WERI-Rb-1 (cell line): ENCODE data around the gene PRR14L.
"Not testable (repeated sequence)": the region's sequence is repeated elsewhere in the genome, so short reads cannot be mapped to it uniquely, and the experiment has no call there.

ENCODE experiments used
- DNase-seq: peaks from one replicate; pipeline ENCODE4 v3.0.0-alpha.2; 2020
- H3K27ac ChIP-seq: fragments of 250-450 bp; sonication (Bioruptor Pico); 2 replicates; pipeline ENCODE4 v1.5.1; 2020; ENCODE audit warnings: mild to moderate bottlenecking, moderate library complexity
- H3K27me3 ChIP-seq: fragments of 250-450 bp; sonication (Bioruptor Pico); 2 replicates; pipeline ENCODE4 v1.5.1; 2021; ENCODE audit warnings: mild to moderate bottlenecking, low read depth, moderate library complexity; ENCODE audit not compliant: insufficient read depth, severe bottlenecking
- H3K36me3 ChIP-seq: fragments of 250-450 bp; sonication (Bioruptor Pico); 2 replicates; pipeline ENCODE4 v1.5.1; 2020; ENCODE audit warnings: mild to moderate bottlenecking, moderate library complexity
- H3K4me3 ChIP-seq: 2 replicates; pipeline ENCODE4 v1.5.1; 2011; ENCODE audit warnings: low read depth, mild to moderate bottlenecking, control low read depth, low read length
- H3K9me3 ChIP-seq: fragments of 250-450 bp; sonication (Bioruptor Pico); 2 replicates; pipeline ENCODE4 v1.5.1; 2021; ENCODE audit warnings: mild to moderate bottlenecking, moderate library complexity; ENCODE audit not compliant: severe bottlenecking
- TF ChIP-seq, protein P1 (sequence below): IDR thresholded peaks from 2 replicates; pipeline ENCODE4 v1.5.1; 2011; ENCODE audit warnings: low read depth, mild to moderate bottlenecking, control low read depth, inconsistent platforms, low read length

PRR14L gene

DNA sequence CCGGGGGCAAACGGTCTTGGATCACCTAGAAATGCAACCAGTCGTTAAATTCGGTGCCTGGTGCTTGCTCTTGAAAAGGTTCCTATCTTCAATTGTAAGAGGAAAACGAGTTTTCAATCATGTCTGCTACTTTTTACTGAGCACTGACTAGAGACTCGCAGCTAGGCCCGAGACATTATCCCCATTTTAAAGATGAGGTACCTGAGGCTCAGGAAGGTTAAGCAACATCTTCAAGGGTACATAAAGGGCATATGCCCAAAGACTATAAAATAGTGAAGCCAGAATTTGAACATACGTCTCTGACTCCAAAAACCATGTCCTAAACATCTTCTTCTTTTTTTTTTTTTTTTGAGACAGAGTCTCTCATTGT is 87.3 kb downstream of the PRR14L start:
- H3K9me3 ChIP-seq, result no peaks in the 10 kb centered on the region
- no peaks in the 10 kb centered on the region for H3K27me3 ChIP-seq
- TF ChIP-seq, protein P1, sequence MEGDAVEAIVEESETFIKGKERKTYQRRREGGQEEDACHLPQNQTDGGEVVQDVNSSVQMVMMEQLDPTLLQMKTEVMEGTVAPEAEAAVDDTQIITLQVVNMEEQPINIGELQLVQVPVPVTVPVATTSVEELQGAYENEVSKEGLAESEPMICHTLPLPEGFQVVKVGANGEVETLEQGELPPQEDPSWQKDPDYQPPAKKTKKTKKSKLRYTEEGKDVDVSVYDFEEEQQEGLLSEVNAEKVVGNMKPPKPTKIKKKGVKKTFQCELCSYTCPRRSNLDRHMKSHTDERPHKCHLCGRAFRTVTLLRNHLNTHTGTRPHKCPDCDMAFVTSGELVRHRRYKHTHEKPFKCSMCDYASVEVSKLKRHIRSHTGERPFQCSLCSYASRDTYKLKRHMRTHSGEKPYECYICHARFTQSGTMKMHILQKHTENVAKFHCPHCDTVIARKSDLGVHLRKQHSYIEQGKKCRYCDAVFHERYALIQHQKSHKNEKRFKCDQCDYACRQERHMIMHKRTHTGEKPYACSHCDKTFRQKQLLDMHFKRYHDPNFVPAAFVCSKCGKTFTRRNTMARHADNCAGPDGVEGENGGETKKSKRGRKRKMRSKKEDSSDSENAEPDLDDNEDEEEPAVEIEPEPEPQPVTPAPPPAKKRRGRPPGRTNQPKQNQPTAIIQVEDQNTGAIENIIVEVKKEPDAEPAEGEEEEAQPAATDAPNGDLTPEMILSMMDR, result no peak
- H3K27ac ChIP-seq, result no peak overlapping the region
- no peak for DNase-seq
- H3K36me3 ChIP-seq, result peaks cover 6% of the 10 kb centered on the region; the same call in 1 of the 2 replicates
- no peak overlapping the region for H3K4me3 ChIP-seq

DNA sequence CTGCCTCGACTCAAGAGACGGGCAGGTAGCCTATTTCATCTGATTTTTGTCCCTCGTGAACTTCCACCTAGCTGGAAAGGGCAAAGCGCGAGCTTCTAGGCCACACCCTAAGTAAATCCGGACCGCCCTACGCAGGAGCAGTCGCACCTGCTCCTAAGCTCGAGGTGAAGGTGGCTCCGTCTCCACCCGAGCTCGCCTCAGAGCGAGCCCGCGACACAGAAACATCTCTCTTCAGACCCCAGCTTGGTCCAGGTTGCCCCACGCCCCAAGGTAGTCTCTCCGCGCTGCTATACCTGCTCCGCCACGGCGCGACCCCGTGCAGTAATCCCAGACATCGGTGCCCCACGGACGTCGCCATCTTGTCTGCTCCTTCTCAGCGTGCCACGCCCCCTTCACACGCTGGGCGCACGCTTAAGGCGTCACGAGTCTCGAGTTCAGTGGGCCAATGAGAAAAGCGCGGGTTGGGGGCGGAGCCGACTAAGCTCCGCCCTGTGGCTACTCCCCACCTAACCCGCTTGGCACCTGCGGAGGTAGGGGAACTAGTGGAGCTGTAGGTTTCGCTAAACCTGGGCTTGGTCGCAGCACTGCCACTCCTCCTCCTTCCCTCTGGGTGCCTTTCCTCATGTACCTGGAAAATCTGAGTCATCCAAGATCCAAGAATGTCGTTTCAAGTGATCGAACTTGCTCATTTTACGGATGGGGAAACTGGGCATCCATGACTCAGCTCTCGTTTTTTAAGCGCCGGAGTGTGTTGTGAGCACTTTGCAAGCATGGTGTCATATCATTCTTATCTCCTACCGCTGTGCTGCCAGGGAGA is 87.9 kb downstream of the PRR14L start, which contains the start of gene PISD:
PISD (minus strand) TSS at position 365 of the 817 bp plus-strand sequence; CDS start at position 358, 7 bp downstream.
- peak; percentile 94 for DNase-seq
- peak within 1 kb of the TSS; percentile 82 for H3K4me3 ChIP-seq
- TF ChIP-seq, protein P1, result no peak
- no peaks in the 10 kb centered on the region for H3K9me3 ChIP-seq
- no peaks in the 10 kb centered on the region for H3K27me3 ChIP-seq
- H3K27ac ChIP-seq, result peak within 1 kb of the TSS; percentile 75
- H3K36me3 ChIP-seq, result peaks cover 6% of the 10 kb centered on the region; the same call in 1 of the 2 replicates

DNA sequence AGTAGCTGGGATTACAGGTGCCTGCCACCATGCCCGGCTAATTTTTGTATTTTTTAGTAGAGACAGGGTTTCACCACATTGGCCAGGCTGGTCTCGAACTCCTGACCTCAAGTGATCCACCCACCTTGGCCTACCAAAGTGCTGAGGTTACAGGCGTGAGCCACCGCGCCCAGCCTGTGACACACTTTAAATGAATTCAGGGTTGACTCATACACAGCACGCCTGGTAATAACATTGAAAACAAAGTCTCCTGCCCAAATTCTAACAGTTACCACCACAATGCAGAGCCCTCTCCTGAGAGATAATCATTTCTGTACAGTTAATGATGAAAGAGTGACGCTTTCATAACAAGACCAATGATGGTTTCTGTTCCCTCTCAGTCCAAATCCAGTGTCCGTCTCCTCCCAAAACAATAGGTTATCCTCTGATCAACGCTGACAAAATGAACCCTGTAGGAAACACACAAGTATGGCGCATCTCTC is 89.0 kb downstream of the PRR14L start:
- not testable (repeated sequence) for H3K27ac ChIP-seq, H3K9me3 ChIP-seq, H3K36me3 ChIP-seq, DNase-seq, H3K27me3 ChIP-seq
- H3K4me3 ChIP-seq, result peak overlapping the region; percentile 82

DNA sequence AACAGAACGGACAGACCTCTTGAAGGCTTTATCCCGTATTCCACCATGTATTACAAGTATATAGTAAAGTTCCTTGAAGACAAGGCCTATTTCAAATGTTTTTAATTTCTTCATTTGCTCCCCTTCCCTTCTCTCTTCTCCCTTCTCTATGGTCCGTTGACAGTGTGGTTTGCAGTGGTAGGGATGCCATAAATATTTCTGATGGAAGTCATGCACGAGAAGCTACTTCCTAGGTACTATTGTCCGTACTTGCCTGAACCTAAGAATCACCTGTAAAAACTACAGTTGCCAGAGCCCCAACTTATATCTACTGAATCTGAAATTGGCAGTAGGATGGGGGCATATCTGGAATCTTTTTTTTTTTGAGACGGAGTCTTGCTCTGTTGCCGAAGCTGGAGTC is 90.7 kb downstream of the PRR14L start:
- no peaks in the 10 kb centered on the region for H3K9me3 ChIP-seq
- H3K4me3 ChIP-seq, result no peak overlapping the region
- TF ChIP-seq, protein P1, result no peak
- no peak overlapping the region for H3K27ac ChIP-seq
- no peak for DNase-seq
- H3K27me3 ChIP-seq, result no peaks in the 10 kb centered on the region
- peaks cover 6% of the 10 kb centered on the region; the same call in 1 of the 2 replicates for H3K36me3 ChIP-seq

DNA sequence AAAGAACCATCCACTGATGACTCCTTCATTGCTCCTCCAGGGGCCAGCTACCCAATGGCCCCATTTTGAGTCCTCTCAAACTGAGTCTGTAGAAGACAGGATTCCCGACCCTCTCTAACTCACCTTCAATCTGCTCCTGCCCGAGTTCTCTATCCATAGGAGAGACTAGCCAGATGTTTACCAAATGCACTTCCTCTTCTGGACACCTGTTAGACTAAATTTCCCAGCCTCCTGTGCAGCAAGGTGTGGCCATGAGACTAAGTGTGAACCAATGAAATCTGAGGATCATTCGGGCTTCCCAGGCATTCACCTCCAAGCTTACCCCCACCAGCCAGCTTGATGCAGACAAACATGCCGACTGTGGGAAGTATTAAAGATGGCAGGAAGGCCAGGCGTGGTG is 95.5 kb downstream of the PRR14L start:
- no peaks in the 10 kb centered on the region for H3K9me3 ChIP-seq
- H3K36me3 ChIP-seq, result peaks cover 13% of the 10 kb centered on the region
- H3K27ac ChIP-seq, result no peak overlapping the region
- TF ChIP-seq, protein P1, result no peak
- H3K27me3 ChIP-seq, result no peaks in the 10 kb centered on the region
- no peak overlapping the region for H3K4me3 ChIP-seq
- DNase-seq, result no peak

DNA sequence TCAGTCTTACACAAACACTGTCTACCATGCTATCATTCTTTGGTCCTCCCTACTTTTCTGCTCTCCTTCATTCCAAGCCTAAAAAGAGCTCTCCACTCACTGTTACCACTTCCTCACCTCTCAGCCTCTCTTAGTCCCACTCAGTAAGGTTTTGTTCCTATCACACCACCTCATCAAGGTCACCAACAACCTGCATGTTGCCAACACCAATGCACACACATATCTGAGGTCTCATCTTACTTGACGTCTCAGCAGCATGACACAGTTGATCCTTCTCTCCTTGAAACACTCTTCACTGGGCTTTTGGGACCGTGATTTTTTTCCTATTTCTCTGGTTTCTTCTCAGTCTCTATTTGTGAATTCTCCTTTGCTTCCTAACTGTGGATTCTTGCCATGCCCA is 96.0 kb downstream of the PRR14L start:
- Histone ChIP-seq H3K27me3 (no peaks in the 10 kb centered on the region), H3K36me3 (peaks cover 15% of the 10 kb centered on the region), H3K27ac (no peak overlapping the region), H3K4me3 (no peak overlapping the region), H3K9me3 (no peaks in the 10 kb centered on the region)
- no peak for DNase-seq
- TF ChIP-seq, protein P1, result no peak
